KG1 (cell line): ENCODE measurements around the gene NEK5.

Experiments used
- DNase-seq: peaks from one replicate; lab custom pipeline; 2025; lab: John Stamatoyannopoulos, UW

The NEK5 gene

DNA sequence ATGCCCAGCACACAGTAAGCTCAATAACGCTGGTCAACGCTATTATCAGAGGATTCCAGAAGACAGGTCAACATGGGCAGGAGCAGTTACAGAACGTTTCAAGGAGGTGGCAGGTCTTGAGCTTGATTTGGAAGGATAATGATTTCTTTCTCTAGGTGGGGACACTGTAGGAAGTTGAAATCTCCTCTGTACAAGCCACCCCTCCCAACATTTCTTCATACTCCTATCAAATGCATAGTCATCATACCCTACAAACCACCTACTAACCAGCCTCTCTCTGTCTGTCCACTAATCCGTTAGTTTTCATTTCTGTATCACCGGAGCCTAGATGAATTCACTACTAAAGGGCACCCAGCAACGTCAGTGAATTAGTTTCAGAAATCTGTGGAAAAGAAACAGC, 118.9 kb downstream of the NEK5 start:
- DNase-seq, result no peak

DNA sequence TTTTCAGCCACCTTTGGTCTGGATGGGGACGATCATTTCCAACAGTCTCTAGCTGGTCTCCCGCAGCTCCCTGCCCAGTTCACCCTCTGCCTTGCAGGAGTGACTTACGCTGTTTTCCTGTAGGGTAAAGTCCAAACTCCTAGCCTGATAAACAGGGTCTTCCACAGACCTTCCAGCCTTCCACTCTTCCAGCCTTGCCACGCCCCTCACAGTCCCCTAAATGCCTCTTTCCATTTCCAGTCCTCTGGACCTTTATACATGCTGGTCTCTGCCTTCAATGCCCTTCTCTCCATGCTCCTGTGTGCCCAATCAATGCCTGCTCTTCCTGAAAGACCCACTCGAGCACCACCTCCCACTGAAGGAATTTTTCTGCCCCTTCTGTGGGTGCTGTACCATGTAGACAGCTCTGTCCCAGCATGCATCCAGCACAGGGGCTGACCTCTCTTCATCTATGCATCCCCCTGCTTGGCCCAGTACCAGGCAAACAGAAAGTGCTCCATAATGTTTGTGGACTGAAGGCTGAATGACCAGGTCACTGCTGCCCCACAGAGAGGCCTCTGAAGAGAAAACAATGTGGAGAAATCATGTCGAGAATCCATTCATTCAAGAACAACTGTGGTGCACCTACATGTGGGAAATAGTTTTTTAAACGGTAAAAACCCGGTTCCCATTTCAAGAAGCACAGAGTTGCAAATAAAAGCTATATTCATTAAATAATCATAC, 122.2 kb downstream of the NEK5 start:
- DNase-seq, result no peak

DNA sequence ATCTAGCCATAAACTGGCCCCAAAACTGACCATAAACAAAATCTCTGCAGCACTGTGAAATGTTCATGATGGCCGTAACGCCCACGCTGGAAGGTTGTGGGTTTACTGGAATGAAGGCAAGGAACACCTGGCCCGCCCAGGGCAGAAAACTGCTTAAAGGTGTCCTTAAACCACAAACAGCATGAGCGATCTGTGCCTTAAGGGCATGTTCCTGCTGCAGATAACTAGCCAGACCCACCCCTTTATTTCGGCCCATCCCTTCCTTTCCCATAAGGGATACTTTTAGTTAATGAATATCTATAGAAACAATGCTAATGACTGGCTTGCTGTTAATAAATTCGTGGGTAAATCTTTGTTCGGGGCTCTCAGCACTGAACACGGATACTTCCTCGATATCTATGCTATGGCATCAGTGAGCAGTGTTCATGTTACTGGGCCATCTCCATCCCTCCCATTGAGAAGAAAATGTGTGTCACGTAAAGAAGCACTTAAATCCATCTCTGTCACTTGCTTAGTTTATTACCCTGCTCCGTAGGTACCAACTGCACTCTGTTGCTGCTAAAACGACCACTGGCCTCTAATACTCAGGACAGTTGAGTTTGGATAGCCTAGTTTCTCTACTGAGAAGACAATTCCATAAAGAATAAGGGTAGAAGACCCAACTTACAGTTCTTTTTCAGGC, 122.9 kb downstream of the NEK5 start:
- DNase-seq, result no peak

DNA sequence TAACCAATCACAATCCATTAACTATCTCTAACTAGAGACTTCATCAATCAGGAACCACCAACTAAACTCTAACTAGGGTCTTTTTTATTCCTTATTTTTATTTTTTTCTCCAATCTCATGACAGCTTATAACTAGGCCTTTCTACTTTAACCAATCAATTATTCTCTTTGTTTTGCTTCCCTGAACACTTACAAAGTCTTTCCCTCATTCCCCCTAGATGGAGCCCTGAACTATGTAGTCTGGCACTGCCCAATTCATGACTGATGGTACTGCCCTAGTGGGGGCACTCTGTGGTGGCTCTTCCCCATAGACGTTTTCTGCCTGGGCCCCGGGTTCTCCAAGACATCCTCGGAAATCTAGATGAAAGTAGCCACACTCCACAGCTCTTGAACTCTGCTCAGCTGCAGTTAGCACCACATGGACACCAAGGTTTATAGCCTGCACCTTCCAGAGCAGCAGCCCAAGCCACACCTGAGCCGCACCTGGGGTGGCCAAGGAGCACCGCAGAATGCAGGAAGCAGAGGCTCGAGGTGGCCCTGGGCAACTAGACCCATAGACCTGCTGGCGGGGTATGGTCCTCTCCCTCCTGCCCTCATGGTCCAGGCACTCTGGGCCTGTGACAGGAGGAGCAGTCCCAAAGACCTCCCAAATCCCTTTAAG, 124.2 kb downstream of the NEK5 start:
- no peak for DNase-seq

DNA sequence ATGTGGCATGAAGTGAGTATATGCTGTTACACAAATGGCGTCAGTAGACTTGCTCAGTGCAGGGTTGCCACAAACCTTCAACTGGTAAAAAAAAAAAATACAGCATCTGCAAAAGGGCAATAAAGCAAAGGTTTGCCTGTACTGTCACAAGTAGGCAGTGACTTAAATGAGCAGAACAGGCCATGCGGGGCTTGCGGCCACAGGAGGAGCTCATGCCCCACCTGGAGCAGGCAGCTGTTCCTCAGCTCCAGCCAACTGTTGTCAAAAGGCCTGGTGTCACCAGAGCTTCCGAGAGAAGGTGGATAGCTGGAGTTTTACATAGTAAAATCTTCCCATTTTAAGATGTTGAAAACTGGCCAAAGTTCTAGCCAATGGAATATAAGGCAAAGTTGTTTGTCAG, 125.3 kb downstream of the NEK5 start:
- DNase-seq, result no peak

DNA sequence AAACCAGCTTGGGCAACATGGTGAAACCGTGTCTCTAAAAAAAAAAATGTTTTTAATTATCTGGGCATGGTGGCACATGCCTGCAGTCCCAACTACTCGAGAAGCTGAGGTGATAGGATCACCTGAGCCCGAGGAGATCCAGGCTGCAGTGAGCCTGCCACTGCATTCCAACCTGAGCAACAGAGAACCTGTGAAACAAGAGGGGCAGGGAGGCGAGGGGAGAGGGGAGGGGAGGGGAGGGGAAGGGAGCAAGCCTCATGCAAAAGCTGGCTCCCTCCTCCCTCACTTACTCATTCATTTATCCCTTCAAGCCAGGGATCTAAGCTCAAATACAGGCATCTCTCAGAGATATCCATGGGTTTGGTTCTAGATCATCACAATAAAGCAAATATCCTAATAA, 126.5 kb downstream of the NEK5 start:
- no peak for DNase-seq

DNA sequence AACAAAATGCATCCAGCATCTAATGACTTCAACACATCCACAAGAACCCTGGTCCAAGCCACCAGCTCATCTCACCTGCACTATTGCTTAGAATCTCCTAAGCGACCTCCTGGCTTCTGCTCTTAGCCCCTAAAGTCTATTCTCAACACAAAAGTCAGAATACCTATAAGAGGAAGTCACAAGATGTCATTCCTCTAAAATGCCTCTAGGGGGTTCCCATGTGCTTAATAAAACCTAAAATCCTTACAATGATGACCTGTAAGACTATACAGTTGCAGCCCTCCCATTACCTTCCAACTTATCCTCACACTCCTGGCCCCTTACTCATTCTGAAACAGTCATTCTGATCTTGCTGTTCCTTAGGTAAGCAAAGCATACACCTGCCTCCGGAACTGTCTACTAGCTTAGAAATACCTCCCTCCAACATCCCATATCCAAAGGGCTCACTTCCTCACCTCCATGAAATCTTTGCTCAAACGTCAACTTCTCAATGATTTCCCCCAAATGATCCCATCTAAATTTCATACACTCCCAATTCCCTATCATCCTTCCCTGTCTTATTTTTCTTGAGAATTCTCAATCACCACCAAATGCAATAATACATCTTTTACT, 127.6 kb downstream of the NEK5 start:
- peak; percentile 41 for DNase-seq

DNA sequence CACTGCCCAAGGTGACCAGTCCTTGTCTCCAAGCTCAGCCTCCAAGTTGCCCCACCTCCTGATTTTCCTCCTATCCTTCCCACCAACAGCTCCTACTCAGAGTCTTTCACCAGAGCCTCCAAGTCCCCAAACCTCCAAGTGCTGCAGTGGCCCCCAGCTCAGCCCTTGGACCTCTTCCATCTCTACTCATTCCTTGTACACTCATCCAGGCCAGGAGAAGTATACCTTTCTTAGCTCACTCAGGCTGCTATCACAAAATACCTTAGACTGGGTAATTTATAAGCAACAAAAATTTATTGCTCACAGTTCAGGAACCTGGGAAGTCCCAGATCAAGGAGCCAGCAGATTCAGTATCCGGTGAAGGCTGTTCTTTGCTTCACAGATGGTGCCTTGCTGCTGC, 129.0 kb downstream of the NEK5 start:
- DNase-seq, result no peak

DNA sequence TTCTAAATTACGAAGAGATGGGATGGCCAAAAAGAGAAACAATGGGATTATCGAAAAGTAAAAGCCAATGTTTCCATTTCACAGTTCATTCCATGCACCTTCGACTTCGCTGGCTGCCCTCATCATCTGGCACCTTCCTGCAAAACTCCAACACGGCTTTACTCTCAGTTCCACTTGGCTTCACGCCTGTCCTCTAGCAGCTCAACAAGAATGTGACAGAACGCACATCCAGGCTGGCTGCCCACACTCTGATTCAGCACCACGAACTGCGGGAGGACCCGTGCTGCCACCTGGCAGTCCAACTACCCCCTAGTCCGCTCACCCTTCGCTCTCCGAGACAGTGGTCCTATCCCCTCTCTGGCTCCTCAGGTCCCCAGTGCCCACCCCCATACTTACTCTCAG, 129.4 kb downstream of the NEK5 start:
- DNase-seq, result no peak

DNA sequence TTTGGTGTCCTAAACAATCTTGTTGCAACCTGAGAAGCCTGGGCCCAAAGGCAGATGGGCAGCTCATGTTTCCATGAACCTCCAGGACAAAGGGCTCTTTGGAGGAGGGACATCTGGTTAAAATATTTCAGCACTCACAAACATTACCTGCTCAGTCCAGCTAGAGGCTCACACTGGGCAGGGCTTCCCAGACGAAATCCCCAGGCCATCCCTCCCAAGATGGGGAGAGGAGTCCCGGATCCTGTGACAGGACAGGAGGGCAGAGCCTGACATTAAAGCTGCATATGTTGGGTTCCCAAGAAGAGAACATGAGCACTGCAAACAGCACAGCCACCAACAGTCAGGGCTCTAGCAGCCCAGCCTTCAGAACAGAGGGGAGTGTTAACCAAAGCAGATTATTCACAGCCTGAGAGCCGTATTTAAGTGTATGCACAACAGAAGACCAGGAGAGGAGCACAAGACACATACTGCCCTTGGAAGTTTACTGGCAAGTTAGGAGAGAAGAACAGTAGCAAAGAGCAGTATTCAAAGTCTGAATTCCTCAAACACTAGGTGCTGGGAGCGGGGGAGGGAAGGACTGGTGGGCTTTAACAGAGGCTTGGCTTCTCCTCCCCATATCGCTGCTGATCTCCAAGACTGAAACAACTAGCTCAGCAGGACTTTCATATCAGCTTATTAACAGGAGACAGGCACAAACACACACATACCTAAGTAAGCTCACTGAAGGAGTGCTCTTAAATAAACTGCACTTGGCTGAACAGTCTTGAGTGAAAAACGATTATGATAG, 130.0 kb downstream of the NEK5 start:
- DNase-seq, result no peak

DNA sequence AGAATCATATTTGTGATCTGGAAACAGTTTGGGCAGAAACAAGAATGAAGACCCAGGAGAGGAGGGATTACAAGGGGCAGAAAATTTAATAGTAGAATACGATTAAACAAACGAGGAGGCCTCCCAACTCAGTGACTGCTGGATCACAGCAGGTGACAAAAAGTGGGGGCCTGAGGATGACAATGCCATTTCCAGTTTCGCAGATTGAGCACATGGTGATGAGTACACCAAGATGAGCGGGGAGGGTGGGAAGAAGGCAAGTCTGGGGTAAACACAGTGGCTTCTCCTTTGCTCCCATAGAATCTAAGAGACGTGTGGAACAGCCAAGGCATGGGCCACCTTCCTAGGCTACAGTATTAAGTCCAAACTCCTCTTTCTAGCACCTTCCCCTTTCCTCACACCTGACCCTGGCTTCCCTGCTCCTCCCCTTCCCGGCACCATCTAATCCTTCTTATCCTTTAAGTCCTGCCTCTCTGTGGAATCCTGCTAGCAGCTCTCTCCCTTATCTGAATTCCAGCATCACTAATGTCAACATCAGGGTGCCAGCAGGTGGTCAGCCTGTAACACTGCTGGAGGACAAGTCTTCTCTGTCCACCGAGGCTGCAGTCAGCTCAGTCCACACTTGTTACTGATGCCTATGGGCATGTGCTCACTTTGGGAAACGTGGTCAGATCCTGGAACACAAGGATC, 131.1 kb downstream of the NEK5 start:
- no peak for DNase-seq

DNA sequence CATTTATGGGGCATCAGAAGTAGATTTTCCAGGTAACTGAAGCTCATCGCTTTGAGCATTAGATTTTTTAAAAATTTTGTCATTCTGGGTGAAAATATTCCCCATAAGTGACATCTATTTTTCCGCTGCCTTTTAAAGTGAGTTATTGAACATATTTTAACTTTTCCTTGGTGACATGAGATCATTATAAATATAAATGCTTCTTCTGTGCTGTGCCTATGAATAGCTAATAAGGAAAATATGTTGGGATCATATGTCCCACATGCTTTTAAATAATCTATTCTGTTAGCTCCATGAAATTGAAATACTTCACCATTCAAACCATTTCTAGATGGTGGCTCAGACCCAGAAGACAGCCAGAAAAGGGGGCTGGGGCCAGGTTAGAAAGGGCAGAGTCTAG, 131.7 kb downstream of the NEK5 start:
- DNase-seq, result no peak

DNA sequence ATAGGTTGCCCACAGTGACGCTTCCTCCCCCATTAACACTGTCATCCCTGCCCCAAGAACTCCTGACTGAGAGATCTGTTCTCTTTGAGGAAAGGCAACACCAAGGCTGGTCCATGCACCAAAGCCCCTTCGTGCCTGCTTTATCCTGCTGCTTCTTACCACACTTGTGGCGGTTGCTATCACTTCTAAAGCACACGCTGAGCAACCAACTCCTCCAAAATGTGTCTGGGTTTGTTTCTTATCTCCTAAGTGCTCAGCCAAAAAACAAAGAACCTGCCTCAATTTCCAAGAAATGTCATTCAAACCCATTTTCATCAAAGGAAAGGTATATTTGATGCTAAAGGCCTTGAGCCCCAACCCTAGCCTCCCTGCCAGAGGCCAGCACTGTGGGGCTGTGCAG, 132.2 kb downstream of the NEK5 start:
- no peak for DNase-seq

DNA sequence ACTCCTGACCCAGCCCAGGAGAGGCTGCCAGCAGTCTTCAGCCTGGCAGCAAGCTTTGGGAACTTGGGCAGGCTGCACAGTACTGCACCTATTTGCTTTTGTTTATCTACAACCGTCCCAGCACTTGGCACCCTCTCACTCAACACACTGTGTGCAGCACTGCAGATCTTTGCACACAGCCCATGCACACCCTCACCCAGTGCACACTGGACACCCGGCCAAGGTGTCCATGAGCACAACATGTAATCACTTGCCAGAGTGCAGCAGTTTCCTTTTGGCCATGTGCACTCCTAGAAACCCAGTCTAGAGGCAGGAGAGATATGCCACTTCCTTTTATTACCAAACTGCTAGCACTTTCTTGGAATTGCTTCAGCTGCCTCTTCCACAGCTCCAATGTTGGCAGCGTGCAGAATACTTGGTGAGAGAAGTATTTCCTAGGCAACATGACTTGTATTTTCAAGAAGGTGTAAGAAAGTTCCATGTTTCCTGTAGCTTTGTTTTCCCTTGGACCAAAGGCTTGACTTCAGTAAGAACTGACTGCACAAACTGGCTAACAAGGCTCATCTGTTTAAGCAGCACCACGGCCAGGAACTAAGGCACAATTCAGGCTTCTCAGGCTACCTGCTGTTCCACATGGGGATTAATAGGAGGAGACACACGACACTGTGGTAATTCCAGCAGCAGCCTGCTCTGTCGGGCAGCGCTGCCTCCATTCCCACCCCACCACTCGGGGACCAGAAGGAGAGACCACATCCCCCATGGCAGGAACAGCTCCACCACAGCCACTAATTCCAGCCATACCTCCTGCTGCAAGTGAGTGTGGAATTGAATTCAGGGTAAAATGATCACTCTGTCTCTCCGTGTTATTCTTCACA, 133.0 kb downstream of the NEK5 start:
- DNase-seq, result no peak

DNA sequence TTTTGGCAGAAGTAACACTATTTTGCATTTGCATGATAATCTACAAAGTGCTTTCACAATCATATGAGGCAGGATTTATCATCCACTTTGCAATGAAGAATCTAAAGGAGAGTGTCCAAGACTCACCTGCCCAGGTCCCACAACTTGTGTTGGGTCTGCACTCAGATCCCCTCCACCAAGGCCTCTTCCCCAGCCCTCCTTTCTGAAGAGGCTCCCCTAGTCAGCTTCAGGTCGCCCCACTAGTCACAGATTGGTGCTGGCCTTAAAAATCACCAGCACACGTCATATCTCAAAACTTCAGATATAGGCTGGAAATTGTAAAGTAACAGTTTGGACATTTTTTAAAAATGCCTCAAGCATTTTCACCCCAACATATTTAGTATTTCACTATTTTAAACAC, 135.2 kb downstream of the NEK5 start:
- DNase-seq, result no peak

DNA sequence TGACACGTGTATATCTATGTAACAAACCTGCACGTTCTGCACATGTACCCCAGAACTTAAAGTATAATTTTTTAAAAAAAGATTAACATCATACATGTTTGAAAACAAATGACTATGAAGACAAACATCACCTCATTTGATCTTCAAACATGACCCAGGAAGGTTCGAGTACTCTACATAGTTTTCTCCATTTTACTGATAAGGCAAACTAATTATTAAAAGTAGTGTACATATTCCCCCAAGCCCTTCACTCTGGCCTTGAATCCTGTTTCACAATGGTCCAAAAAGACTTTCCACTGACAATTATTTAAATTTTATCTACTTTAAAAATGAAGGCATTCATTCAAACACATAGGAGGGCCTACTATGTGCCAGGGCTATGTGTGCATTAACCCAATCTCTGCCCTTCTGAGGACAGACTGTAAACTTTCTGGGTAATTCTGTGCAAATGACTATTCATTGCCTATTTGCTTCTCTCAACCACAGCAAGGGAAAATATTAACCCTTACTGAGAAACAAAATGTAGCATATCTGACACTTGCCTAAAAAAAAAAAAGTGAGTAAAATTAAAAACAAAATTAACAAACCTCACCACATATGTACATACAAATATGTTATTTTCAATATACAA, 139.8 kb downstream of the NEK5 start:
- DNase-seq, result no peak
